Astrocyte (in vitro differentiated cells and primary cell): ENCODE data around the gene ETS1.

Source experiments
- EZH2 ChIP-seq: IDR thresholded peaks from 2 replicates; pipeline ENCODE4 v1.6.1; 2012; ENCODE audit warnings: mild to moderate bottlenecking, low read length, inconsistent platforms; ENCODE audit not compliant: insufficient read depth
- TF ChIP-seq, protein P1 (sequence below): IDR thresholded peaks from 2 replicates; pipeline ENCODE4 v1.5.1; 2011; ENCODE audit warnings: low read depth, mild to moderate bottlenecking, inconsistent platforms, low read length, moderate library complexity; ENCODE audit not compliant: insufficient read depth

DNA sequence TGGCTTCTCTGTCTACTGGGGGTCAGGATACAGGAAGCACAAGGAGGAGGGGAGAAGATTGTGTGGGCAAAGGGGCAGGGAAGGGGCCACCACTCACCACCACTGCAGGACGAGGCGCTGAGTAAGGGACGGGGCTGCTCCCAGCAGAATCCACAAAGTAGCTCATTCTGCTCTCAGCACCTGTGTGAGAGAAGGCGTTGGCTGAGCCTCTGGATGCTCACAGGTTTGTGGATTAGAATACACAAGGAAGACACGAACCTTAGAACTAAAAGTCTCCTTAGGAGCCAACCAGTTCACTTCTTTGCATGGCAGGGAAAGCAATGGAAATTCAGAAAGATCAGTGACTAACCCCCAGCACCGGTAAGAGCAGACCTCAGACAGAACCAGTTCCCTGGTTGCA, 14.4 kb downstream of the ETS1 start:
- TF ChIP-seq, protein P1, sequence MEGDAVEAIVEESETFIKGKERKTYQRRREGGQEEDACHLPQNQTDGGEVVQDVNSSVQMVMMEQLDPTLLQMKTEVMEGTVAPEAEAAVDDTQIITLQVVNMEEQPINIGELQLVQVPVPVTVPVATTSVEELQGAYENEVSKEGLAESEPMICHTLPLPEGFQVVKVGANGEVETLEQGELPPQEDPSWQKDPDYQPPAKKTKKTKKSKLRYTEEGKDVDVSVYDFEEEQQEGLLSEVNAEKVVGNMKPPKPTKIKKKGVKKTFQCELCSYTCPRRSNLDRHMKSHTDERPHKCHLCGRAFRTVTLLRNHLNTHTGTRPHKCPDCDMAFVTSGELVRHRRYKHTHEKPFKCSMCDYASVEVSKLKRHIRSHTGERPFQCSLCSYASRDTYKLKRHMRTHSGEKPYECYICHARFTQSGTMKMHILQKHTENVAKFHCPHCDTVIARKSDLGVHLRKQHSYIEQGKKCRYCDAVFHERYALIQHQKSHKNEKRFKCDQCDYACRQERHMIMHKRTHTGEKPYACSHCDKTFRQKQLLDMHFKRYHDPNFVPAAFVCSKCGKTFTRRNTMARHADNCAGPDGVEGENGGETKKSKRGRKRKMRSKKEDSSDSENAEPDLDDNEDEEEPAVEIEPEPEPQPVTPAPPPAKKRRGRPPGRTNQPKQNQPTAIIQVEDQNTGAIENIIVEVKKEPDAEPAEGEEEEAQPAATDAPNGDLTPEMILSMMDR = no peak
- TF ChIP-seq EZH2 = no peak
